ENCODE measurements around the gene GAST. TPM values are rescaled to one million over a fixed set of nuclear protein-coding genes. Genes with fewer than 3 reads are reported as not detected.

GAST gene
- total and polyA plus RNA-seq, 9 of the 15 experiments (the other 6 are each of a cell fraction or from before 2014, with no cell fraction given), result not detected

DNA sequence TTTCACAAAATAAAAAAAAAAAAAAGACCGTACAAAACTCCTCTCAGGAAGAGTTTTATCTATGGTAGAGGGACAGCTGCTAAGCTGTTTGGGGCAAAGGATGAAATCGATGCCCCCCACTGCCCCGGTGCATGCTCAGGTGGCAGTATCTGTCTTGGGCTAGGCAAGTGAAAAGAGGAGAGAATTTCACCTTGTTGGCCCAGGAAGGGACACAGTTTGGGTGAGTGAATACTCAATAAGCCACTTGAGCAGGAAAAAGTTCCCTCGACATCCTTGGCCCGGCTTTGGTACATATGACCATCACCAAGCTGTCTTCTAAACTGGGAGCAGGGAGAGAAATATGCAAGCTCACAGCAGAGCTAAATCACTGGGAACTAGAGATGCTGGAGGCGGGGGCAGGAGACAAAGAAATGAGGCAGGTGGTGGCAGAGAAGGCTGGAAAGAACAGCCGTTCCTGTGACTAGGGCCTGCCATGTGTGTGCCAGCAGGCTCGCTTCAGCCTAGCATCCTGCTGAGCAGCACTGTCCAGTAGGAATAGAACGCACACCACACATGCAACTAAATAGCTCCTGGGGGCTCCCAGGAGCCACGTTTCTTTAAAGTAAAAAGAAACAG lies 31.6 kb upstream of the GAST start:
- BruUV-seq (replicated peaks), result no TSS peak
- DNase-seq (ENCODE audit: extremely low read depth in 1 of 4, low spot score in 3 of 4) (no peak), FAIRE-seq (no peak), ATAC-seq (no peak)
- Histone ChIP-seq H3K27me3 (ENCODE audit: control insufficient read depth in 2 of 2, insufficient read depth in 2 of 2, low read length in 2 of 2) (no peaks in the 10 kb centered on the region), H3K9ac (ENCODE audit: insufficient read depth in 1 of 2, low read depth in 2 of 2, low read length in 2 of 2) (peak overlapping the region; percentile 24 to 79), H3K4me1 (replicated peaks in 1 of 2; ENCODE audit: control insufficient read depth in 2 of 2, insufficient read depth in 2 of 2, low read length in 2 of 2) (peaks cover 28 to 41% of the 10 kb centered on the region in 2 experiments), H3K79me2 (ENCODE audit: control insufficient read depth, insufficient read depth, low read length) (no peaks in the 10 kb centered on the region), H3K27ac (ENCODE audit: extremely low read depth, low read depth, low read length) (peak overlapping the region; percentile 59), H3K9me1 (ENCODE audit: control insufficient read depth, insufficient read depth, low read length) (no peaks in the 10 kb centered on the region), H3K36me3 (ENCODE audit: control insufficient read depth, insufficient read depth, low read length) (no peaks in the 10 kb centered on the region), H3K4me2 (ENCODE audit: insufficient read depth, low read length) (no peak overlapping the region; the same call in 1 of the 2 replicates), H3K9me3 (replicated peaks; ENCODE audit: control insufficient read depth, insufficient read depth, low read depth, low read length) (0 out of 2 replicates have a peak, but pooled peaks cover 3% of the 10 kb centered on the region), H3K4me3 (no peak overlapping the region), H2AFZ (ENCODE audit: low read depth, low read length) (peak overlapping the region; percentile 81), H4K20me1 (replicated peaks; ENCODE audit: control insufficient read depth, insufficient read depth, low read length) (no peaks in the 10 kb centered on the region)
- ChIA-PET CTCF (ENCODE audit: low intra/inter-chr PET ratio) (no interaction called here), POLR2A (interaction anchor here (0.6 to 9.1 kb wide), 4 partner anchors 10 to 82 kb away, joined by 3 to 406 read pairs (median 26); partner anchors contain the start of gene EIF1)
- TF ChIP-seq ARNT (IDR thresholded peaks at IDR 0.05) (no peak), C11orf30 (IDR thresholded peaks at IDR 0.05; ENCODE audit: low read depth) (no peak), ZSCAN29 (IDR thresholded peaks at IDR 0.05) (no peak), FOXK2 (conservative IDR thresholded peaks at IDR 0.05 in 1 of 2, IDR thresholded peaks at IDR 0.05 in 1 of 2; ENCODE audit: low read depth in 2 of 2) (no peak), HDGF (IDR thresholded peaks at IDR 0.05) (no peak), TBL1XR1 (IDR thresholded peaks at IDR 0.05; ENCODE audit: low read length in 2 of 2) (no peak), CHD1 (IDR thresholded peaks at IDR 0.05; ENCODE audit: low read length) (no peak), SMAD3 (CRISPR knock-in tag; conservative IDR thresholded peaks at IDR 0.05) (no peak), SMARCA4 (IDR thresholded peaks at IDR 0.05) (no peak), BHLHE40 (IDR thresholded peaks at IDR 0.05; ENCODE audit: low read length) (no peak), MAFK (IDR thresholded peaks at IDR 0.05; ENCODE audit: low read length) (no peak)
- TF ChIP-seq, protein P1, sequence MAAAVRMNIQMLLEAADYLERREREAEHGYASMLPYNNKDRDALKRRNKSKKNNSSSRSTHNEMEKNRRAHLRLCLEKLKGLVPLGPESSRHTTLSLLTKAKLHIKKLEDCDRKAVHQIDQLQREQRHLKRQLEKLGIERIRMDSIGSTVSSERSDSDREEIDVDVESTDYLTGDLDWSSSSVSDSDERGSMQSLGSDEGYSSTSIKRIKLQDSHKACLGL (CRISPR knock-in tag; IDR thresholded peaks at IDR 0.05; ENCODE audit: borderline replicate concordance, poor library complexity, severe bottlenecking), result no peak
- TF ChIP-seq, protein P2, sequence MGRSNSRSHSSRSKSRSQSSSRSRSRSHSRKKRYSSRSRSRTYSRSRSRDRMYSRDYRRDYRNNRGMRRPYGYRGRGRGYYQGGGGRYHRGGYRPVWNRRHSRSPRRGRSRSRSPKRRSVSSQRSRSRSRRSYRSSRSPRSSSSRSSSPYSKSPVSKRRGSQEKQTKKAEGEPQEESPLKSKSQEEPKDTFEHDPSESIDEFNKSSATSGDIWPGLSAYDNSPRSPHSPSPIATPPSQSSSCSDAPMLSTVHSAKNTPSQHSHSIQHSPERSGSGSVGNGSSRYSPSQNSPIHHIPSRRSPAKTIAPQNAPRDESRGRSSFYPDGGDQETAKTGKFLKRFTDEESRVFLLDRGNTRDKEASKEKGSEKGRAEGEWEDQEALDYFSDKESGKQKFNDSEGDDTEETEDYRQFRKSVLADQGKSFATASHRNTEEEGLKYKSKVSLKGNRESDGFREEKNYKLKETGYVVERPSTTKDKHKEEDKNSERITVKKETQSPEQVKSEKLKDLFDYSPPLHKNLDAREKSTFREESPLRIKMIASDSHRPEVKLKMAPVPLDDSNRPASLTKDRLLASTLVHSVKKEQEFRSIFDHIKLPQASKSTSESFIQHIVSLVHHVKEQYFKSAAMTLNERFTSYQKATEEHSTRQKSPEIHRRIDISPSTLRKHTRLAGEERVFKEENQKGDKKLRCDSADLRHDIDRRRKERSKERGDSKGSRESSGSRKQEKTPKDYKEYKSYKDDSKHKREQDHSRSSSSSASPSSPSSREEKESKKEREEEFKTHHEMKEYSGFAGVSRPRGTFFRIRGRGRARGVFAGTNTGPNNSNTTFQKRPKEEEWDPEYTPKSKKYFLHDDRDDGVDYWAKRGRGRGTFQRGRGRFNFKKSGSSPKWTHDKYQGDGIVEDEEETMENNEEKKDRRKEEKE (IDR thresholded peaks at IDR 0.05; ENCODE audit: borderline replicate concordance in 1 of 2, control insufficient read depth in 1 of 2, low read depth in 2 of 2, low read length in 1 of 2), result no peak
- 73% methylated on average over 10 of the region's 10 CpGs for WGBS (ENCODE audit: insufficient coverage, low coverage, missing lambda C conversion rate)
- in situ Hi-C loops (cut with MboI), result no loop called here
- intact Hi-C loops (cut with micrococcal nuclease), result no loop called here
